C4-2B (cell line): ENCODE data around the gene EVA1A.

Experiments used
- H3K27ac ChIP-seq: fragments of 450-650 bp; 2 replicates; pipeline ENCODE4 v1.5.1; 2017
- ZFX ChIP-seq: fragments of 450-650 bp; IDR thresholded peaks from 2 replicates; pipeline ENCODE4 v1.6.1; 2017
- TF ChIP-seq, protein P1 (sequence below): fragments of 450-650 bp; conservative IDR thresholded peaks from 2 replicates; pipeline ENCODE4 v1.5.1; 2017; ENCODE audit warnings: mild to moderate bottlenecking

The EVA1A gene

DNA sequence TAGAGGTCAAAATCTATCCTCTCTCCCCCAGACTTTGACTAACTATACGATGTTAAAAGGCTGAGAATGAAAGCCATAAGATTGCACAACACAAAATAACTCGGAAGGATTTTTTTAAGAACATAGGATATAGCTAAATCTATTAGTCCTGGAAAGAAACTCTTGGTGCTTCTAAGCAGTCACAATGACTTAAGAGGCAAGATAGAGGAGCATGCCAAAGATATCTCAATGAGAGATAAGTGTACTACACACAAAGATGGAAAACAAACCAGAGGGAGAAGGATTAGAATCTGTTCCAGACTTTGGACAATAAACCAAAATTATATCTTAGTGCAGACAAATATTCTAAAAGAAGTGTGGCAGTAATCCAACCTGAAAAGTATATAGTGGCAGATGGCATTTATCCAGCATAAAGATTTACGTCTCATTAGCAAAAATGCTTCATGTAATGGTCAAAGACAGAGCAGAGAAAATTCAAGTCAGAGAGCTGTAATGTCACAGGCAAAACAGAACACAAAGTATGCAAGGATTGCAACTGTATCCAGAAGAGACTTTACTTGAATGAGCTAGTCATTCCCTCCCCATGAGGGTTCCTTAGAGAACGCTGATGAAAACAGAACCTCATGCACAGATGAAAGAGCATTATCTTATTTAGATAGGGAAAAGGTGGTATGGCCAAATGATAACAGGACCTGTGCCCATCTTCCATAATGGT, 28.8 kb upstream of the EVA1A start:
- no peak overlapping the region for H3K27ac ChIP-seq
- TF ChIP-seq ZFX: no peak
- TF ChIP-seq, protein P1, sequence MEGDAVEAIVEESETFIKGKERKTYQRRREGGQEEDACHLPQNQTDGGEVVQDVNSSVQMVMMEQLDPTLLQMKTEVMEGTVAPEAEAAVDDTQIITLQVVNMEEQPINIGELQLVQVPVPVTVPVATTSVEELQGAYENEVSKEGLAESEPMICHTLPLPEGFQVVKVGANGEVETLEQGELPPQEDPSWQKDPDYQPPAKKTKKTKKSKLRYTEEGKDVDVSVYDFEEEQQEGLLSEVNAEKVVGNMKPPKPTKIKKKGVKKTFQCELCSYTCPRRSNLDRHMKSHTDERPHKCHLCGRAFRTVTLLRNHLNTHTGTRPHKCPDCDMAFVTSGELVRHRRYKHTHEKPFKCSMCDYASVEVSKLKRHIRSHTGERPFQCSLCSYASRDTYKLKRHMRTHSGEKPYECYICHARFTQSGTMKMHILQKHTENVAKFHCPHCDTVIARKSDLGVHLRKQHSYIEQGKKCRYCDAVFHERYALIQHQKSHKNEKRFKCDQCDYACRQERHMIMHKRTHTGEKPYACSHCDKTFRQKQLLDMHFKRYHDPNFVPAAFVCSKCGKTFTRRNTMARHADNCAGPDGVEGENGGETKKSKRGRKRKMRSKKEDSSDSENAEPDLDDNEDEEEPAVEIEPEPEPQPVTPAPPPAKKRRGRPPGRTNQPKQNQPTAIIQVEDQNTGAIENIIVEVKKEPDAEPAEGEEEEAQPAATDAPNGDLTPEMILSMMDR: no peak

DNA sequence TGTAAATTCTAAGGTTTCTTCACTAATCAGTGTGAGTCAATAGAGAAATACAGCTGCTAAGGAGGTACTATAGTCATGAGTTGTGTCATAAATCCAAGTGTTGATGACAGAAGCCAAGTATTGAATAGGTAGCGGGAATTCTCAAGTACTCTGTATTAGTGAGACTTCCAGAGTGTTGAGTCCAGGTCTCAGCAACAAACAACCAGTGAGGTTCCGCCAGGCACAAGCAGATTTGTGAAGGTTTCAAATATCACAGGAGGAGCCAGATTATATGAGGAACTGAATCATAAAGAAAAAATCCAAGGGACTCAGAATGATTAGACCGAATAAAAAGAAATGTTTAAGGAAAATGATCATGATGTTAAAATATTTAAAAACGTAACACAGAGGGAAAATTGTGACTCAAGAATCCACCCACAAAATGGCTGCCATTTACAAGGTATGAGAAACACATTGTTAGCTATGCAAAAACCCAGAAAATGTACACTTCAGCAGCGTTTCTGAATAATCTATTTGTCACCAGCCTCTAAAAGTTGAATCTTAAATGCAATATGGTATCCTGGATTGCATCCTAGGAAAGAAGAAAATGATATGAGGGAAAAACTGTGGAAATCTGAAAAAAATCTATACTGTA, 27.3 kb upstream of the EVA1A start:
- TF ChIP-seq, protein P1: no peak
- no peak overlapping the region for H3K27ac ChIP-seq

DNA sequence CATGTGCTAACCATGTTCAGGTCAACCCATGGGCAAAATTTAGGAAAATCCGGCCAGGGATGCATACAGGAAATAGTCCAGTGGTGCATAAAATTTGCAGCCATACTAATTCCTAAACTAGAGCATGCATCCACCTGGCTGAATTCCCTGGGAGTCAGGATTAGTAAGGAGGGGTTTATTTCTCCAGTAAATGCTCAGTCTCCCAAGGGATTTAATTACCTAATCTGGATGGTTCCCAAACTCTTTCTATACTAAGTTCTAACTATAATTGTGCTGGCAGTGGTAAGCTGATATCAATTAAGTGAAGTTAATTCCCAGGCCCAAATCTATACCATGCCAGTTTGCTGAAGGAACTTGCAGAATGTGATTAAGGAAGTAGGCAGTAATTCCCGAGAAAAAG, 26.2 kb upstream of the EVA1A start:
- H3K27ac ChIP-seq: no peak overlapping the region
- TF ChIP-seq ZFX: no peak
- TF ChIP-seq, protein P1: no peak

DNA sequence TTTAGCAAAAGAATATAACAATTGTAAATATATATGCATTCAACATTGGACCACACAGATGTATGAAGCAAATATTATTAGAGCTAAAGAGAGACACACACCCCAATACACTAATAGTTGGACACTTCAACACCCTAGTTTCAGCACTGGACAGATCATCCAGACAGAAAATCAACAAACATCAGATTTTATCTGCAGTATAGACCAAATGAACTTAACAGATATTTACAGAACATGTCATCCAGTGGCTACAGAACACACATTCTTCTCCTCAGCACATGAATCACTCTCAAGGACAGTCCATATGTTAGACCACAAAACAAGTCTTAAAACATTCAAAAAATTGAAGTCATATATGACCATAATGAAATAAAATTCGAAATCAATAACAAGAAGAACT, 22.1 kb upstream of the EVA1A start:
- H3K27ac ChIP-seq: no peak overlapping the region
- TF ChIP-seq, protein P1: no peak
- TF ChIP-seq ZFX: no peak

DNA sequence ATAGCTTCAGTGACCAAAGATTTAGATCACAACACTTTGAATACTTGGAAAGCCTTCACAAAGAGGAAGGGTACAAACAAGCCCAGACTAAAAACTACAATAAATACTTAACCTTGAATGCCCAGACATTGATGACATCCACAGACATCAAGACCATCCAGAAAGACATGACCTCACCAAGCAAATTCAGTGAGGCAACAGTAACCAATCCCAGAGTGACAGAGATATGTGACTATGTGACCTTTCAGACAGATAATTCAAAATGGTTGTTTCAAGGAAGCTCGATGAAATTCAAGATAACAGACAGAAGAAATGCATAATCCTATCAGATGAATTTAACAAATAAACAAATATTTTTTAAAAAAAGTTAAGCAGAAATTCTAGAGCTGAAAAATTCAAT, 19.9 kb upstream of the EVA1A start:
- H3K27ac ChIP-seq: no peak overlapping the region
- TF ChIP-seq, protein P1: no peak
- no peak for TF ChIP-seq ZFX

DNA sequence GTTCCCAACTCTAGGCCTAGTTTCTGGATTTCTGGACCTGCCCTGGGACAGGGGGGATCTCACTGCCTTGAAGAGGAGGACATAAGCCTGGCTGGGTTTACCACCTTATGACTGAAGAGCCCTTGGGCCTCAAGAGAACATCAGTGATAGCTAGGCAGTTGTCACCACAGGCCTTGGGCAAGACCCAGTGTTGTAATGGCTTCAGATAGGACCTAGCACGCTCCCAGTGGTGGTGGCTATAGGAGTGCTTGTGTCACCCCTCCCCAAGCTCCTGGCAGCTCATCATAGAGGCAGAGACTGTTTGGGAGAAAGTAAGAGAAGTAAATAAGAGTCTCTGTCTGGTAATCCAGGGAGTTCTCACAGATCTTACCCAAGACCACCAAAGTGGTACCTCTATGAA, 19.4 kb upstream of the EVA1A start:
- H3K27ac ChIP-seq: no peak overlapping the region
- no peak for TF ChIP-seq ZFX
- TF ChIP-seq, protein P1: no peak

DNA sequence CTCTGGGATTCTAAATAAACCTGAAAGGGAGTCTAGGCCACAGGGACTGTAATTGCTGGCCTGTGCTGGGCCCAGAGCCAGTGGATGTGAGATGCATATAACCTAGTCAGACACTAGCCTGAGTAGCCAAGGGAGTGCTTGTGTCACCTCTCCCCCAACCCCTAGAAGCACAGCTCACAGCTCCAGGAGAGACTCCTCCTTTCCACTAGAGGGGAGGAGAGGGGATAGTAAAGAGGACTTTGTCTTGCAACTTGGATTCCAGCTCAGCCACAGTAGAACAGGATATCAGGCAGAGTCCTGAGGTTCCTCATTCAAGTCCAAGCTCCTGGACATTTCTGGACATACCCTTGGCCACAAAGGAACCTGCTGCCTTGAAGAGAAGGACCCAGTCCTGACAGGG, 18.4 kb upstream of the EVA1A start:
- TF ChIP-seq, protein P1: no peak
- TF ChIP-seq ZFX: no peak
- H3K27ac ChIP-seq: no peak overlapping the region
